ENCODE measurements around the gene MYMX. TPM values are rescaled to one million over a fixed set of nuclear protein-coding genes. Genes with fewer than 3 reads are reported as not detected.
A peak's percentile ranks its signal among the peaks of the same experiment; 100 is the strongest.

MYMX gene
- polyA plus RNA-seq, 1 experiment = not detected

- Histone ChIP-seq H3K27me3 (ENCODE audit: control insufficient read depth, insufficient read depth, low read length) (no peaks in the 10 kb centered on the region; the same call in 1 of the 2 replicates), H3K36me3 (ENCODE audit: control insufficient read depth, insufficient read depth, low read length) (peaks cover 8% of the 10 kb centered on the region), H3K4me3 (ENCODE audit: low read depth, low read length) (no peak overlapping the region)
- DNase-seq (ENCODE audit: low read depth) = no peak
- ChIA-PET POLR2A (no interaction called here), CTCF (interaction anchor here (1.1 to 1.4 kb wide), 2 partner anchors 43 to 77 kb away, joined by 4 to 6 read pairs; no protein-coding TSS in a partner anchor)
- TF ChIP-seq CTCF (IDR thresholded peaks at IDR 0.05; ENCODE audit: insufficient read depth, low read depth, low read length) = no peak
Observed at GRCh38 chr6:44261581-44261980, 44.9 kb downstream of the MYMX start.

GRCh38 chr6:44262467-44263353 lies 46.0 kb downstream of the MYMX start:
- CTCF ChIA-PET = interaction anchor here (1.1 to 1.4 kb wide), 3 partner anchors 26 to 76 kb away, joined by 4 to 6 read pairs (median 6); no protein-coding TSS in a partner anchor
- Histone ChIP-seq H3K4me3 (ENCODE audit: low read depth, low read length) (peak overlapping the region; percentile 74; the same call in 1 of the 2 replicates), H3K27me3 (ENCODE audit: control insufficient read depth, insufficient read depth, low read length) (no peaks in the 10 kb centered on the region; the same call in 1 of the 2 replicates), H3K36me3 (ENCODE audit: control insufficient read depth, insufficient read depth, low read length) (peaks cover 8% of the 10 kb centered on the region)
- no peak for DNase-seq (ENCODE audit: low read depth)
- no peak for TF ChIP-seq CTCF (IDR thresholded peaks at IDR 0.05; ENCODE audit: insufficient read depth, low read depth, low read length)
- POLR2A ChIA-PET = no interaction called here

GRCh38 chr6:44263354-44264100 lies 46.8 kb downstream of the MYMX start:
- POLR2A ChIA-PET = no interaction called here
- Histone ChIP-seq H3K4me3 (ENCODE audit: low read depth, low read length) (peak overlapping the region; percentile 74), H3K36me3 (ENCODE audit: control insufficient read depth, insufficient read depth, low read length) (peaks cover 6% of the 10 kb centered on the region), H3K27me3 (ENCODE audit: control insufficient read depth, insufficient read depth, low read length) (peaks cover 4% of the 10 kb centered on the region)
- no peak for TF ChIP-seq CTCF (IDR thresholded peaks at IDR 0.05; ENCODE audit: insufficient read depth, low read depth, low read length)
- CTCF ChIA-PET = interaction anchor here (0.5 to 1.6 kb wide), 4 partner anchors 9 to 91 kb away, joined by 3 to 7 read pairs (median 6); no protein-coding TSS in a partner anchor
- no peak for DNase-seq (ENCODE audit: low read depth)

GRCh38 chr6:44264154-44265006 lies 47.7 kb downstream of the MYMX start:
- DNase-seq (ENCODE audit: low read depth) = no peak
- Histone ChIP-seq H3K27me3 (ENCODE audit: control insufficient read depth, insufficient read depth, low read length) (peaks cover 11% of the 10 kb centered on the region), H3K36me3 (ENCODE audit: control insufficient read depth, insufficient read depth, low read length) (peaks cover 4% of the 10 kb centered on the region), H3K4me3 (ENCODE audit: low read depth, low read length) (peak overlapping the region; percentile 74)
- ChIA-PET CTCF (interaction anchor here (0.5 to 8.7 kb wide), 7 partner anchors 10 to 92 kb away, joined by 3 to 138 read pairs (median 3); no protein-coding TSS in a partner anchor), POLR2A (interaction anchor here (0.5 kb wide), 1 partner anchor 43 kb away, joined by 6 read pairs; no protein-coding TSS in a partner anchor)
- TF ChIP-seq CTCF (IDR thresholded peaks at IDR 0.05; ENCODE audit: insufficient read depth, low read depth, low read length) = no peak
